WERI-Rb-1 (cell line): ENCODE data around the gene RGS11.

ENCODE experiments used
- DNase-seq: peaks from one replicate; pipeline ENCODE4 v3.0.0-alpha.2; 2020
- H3K27ac ChIP-seq: fragments of 250-450 bp; sonication (Bioruptor Pico); 2 replicates; pipeline ENCODE4 v1.5.1; 2020; ENCODE audit warnings: mild to moderate bottlenecking, moderate library complexity
- H3K27me3 ChIP-seq: fragments of 250-450 bp; sonication (Bioruptor Pico); 2 replicates; pipeline ENCODE4 v1.5.1; 2021; ENCODE audit warnings: mild to moderate bottlenecking, low read depth, moderate library complexity; ENCODE audit not compliant: insufficient read depth, severe bottlenecking
- H3K36me3 ChIP-seq: fragments of 250-450 bp; sonication (Bioruptor Pico); 2 replicates; pipeline ENCODE4 v1.5.1; 2020; ENCODE audit warnings: mild to moderate bottlenecking, moderate library complexity
- H3K4me3 ChIP-seq: 2 replicates; pipeline ENCODE4 v1.5.1; 2011; ENCODE audit warnings: low read depth, mild to moderate bottlenecking, control low read depth, low read length
- H3K9me3 ChIP-seq: fragments of 250-450 bp; sonication (Bioruptor Pico); 2 replicates; pipeline ENCODE4 v1.5.1; 2021; ENCODE audit warnings: mild to moderate bottlenecking, moderate library complexity; ENCODE audit not compliant: severe bottlenecking
- CTCF ChIP-seq: IDR thresholded peaks from 2 replicates; pipeline ENCODE4 v1.5.1; 2011; ENCODE audit warnings: low read depth, mild to moderate bottlenecking, control low read depth, inconsistent platforms, low read length

RGS11 gene

GRCh38 chr16:289395-289997 lies 13.8 kb upstream of the RGS11 start:
- no peak for DNase-seq
- peaks cover 50% of the 10 kb centered on the region for H3K36me3 ChIP-seq

GRCh38 chr16:287981-288920 lies 12.5 kb upstream of the RGS11 start:
- Histone ChIP-seq H3K36me3 (peaks cover 45% of the 10 kb centered on the region), H3K27me3 (no peaks in the 10 kb centered on the region), H3K4me3 (no peak overlapping the region), H3K27ac (no peak overlapping the region), H3K9me3 (no peaks in the 10 kb centered on the region)
- TF ChIP-seq CTCF: no peak
- DNase-seq: no peak

More at GRCh38 chr16:289395-289997, 13.8 kb upstream of the RGS11 start:
- Histone ChIP-seq H3K27me3 (no peaks in the 10 kb centered on the region), H3K27ac (no peak overlapping the region), H3K9me3 (no peaks in the 10 kb centered on the region), H3K4me3 (no peak overlapping the region)
- no peak for TF ChIP-seq CTCF

GRCh38 chr16:287298-287811 lies 11.6 kb upstream of the RGS11 start:
- Histone ChIP-seq H3K27ac (peak overlapping the region; percentile 43), H3K4me3 (no peak overlapping the region), H3K36me3 (peaks cover 39% of the 10 kb centered on the region), H3K9me3 (no peaks in the 10 kb centered on the region), H3K27me3 (no peaks in the 10 kb centered on the region)
- TF ChIP-seq CTCF: 0 out of 2 replicates have a peak, but pooled peaks have one; percentile 7
- DNase-seq: peak; percentile 42

GRCh38 chr16:286491-287297 lies 10.9 kb upstream of the RGS11 start:
- DNase-seq: peak; percentile 67
- Histone ChIP-seq H3K27ac (peak overlapping the region; percentile 43), H3K4me3 (no peak overlapping the region), H3K27me3 (no peaks in the 10 kb centered on the region), H3K9me3 (no peaks in the 10 kb centered on the region), H3K36me3 (peaks cover 34% of the 10 kb centered on the region)
- TF ChIP-seq CTCF: no peak

- no peak for DNase-seq
- Histone ChIP-seq H3K27me3 (no peaks in the 10 kb centered on the region), H3K4me3 (no peak overlapping the region), H3K9me3 (no peaks in the 10 kb centered on the region), H3K27ac (no peak overlapping the region), H3K36me3 (peaks cover 21% of the 10 kb centered on the region)
- TF ChIP-seq CTCF: no peak
Observed at GRCh38 chr16:285146-286055, 9.7 kb upstream of the RGS11 start.
